A673 (cell line): Measurements from ENCODE around the gene KCNMA1.

Experiments used
- CTCF ChIP-seq: fragments of 300-800, 200-600 bp; sonication (generic); conservative IDR thresholded peaks from 2 replicates; pipeline ENCODE4 v1.5.1; 2017; ENCODE audit warnings: low read depth, mild to moderate bottlenecking, antibody characterized with exemption, low read length, moderate library complexity, mixed read lengths
- EZH2 ChIP-seq: fragments of 200-600 bp; sonication (generic); IDR thresholded peaks from 2 replicates; pipeline ENCODE4 v1.6.1; 2017; ENCODE audit warnings: borderline replicate concordance, low read depth, mild to moderate bottlenecking, mixed read lengths, antibody characterized with exemption, low read length; ENCODE audit not compliant: poor library complexity, severe bottlenecking

GRCh38 chr10:77291596-77292505 is 345.8 kb downstream of the KCNMA1 start:
- TF ChIP-seq CTCF (no peak), EZH2 (no peak)
